Right atrium auricular region (tissue), 2 donors: Measurements from ENCODE around the gene ZC3H12D. TPM values are rescaled to one million over a fixed set of nuclear protein-coding genes. Genes with fewer than 3 reads are reported as not detected.
A peak's percentile ranks its signal among the peaks of the same experiment; 100 is the strongest.

Source experiments
- DNase-seq: peaks from one replicate; pipeline ENCODE4 v3.0.0-alpha.2; 2019; ENCODE audit warnings: low spot score
- H3K27ac ChIP-seq, 2 donors: fragments of 200-600 bp; sonication (generic); 1 replicate in 1 of 2; 2 replicates in 1 of 2; pipeline ENCODE4 v1.5.1; 2016 to 2019
- H3K27me3 ChIP-seq, 2 donors: fragments of 200-600 bp; sonication (generic); one replicate each; pipeline versions ENCODE4 v1.5.1 to v1.6.0; 2017 to 2019
- H3K36me3 ChIP-seq: fragments of 200-600 bp; sonication (generic); one replicate; pipeline ENCODE4 v1.5.1; 2016
- H3K4me1 ChIP-seq, 2 donors: fragments of 200-600 bp; sonication (generic); one replicate each; pipeline versions ENCODE4 v1.5.1 to v1.6.0; 2017 to 2019
- H3K4me3 ChIP-seq, 2 donors: fragments of 200-600 bp; sonication (generic); 1 replicate in 1 of 2; 2 replicates in 1 of 2; pipeline ENCODE4 v1.5.1; 2017 to 2019; ENCODE audit warnings: mild to moderate bottlenecking in 1 of 2, moderate library complexity in 1 of 2
- H3K9me3 ChIP-seq, 2 donors: fragments of 200-600 bp; sonication (generic); one replicate each; pipeline ENCODE4 v1.5.1; 2019
- CTCF ChIP-seq, 2 donors: fragments of 200-600 bp; sonication (generic); IDR thresholded peaks; one replicate each; pipeline ENCODE4 v1.5.1; 2019; ENCODE audit warnings: antibody characterized with exemption in 2 of 2
- total RNA-seq, 2 donors: library from RNA; depleted of rRNA; stranded (reverse); fragments of >200 nt; gene quantifications; one replicate each; pipeline ENCODE4 v1.1.0, GENCODE V29; 2016

The ZC3H12D gene
- total RNA-seq, 2 donors from 2014 or later = 0.30 to 1.3 TPM

DNA sequence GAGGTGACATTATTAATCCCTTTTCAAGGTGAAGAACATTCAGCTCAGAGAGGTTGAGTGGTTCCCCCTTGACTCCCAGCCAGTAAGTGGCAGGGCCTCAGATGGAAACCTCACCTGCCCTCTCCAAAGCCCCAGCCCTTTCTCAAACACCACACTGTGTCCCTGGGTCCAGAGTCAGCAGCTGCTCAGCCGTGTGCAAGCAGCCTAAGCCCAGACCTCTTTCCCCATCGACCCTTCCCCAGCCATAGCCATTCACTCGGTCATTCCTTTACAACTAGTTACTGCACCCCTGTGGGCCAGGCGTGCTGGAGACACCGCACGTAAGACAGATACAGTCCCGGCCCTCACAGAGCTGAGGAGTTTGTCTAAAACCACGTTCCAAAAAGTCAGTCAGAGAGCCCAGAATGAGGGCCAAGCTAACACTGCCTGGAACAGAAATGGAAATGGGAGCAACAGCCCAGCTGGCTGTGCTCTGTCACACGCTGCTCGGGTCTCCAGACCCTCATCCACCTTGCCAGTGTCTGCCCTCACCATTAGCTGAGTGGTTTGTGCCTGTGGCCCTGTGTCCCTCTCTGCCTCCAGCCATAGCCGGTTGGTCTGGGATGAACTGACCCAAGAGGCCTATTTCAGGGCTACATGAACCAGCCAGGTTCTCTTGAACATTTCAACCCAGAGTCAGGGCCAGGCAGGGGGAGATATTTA is 29.6 kb downstream of the ZC3H12D start:
- Histone ChIP-seq H3K27ac (peak overlapping the region; percentile 67 to 68), H3K36me3 (no peaks in the 10 kb centered on the region), H3K9me3 (no peaks in the 10 kb centered on the region), H3K4me3 (no peak overlapping the region), H3K4me1 (peaks cover 0 to 66% of the 10 kb centered on the region in 2 donors), H3K27me3 (no peaks in the 10 kb centered on the region)
- no peak for TF ChIP-seq CTCF (IDR thresholded peaks at IDR 0.05)
- DNase-seq = no peak

- no peaks in the 10 kb centered on the region for H3K36me3 ChIP-seq
- TF ChIP-seq CTCF (IDR thresholded peaks at IDR 0.05) = no peak
- no peaks in the 10 kb centered on the region for H3K27me3 ChIP-seq
- no peak overlapping the region for H3K4me3 ChIP-seq
- peak overlapping the region; percentile 67 to 68 for H3K27ac ChIP-seq
- peak; percentile 94 for DNase-seq
- H3K9me3 ChIP-seq = no peaks in the 10 kb centered on the region
- H3K4me1 ChIP-seq = peaks cover 0 to 67% of the 10 kb centered on the region in 2 donors
Observed at GRCh38 chr6:149454346-149454848, 30.4 kb downstream of the ZC3H12D start.

GRCh38 chr6:149453597-149454345 is 31.0 kb downstream of the ZC3H12D start:
- no peak for DNase-seq
- TF ChIP-seq CTCF (IDR thresholded peaks at IDR 0.05) = no peak

DNA sequence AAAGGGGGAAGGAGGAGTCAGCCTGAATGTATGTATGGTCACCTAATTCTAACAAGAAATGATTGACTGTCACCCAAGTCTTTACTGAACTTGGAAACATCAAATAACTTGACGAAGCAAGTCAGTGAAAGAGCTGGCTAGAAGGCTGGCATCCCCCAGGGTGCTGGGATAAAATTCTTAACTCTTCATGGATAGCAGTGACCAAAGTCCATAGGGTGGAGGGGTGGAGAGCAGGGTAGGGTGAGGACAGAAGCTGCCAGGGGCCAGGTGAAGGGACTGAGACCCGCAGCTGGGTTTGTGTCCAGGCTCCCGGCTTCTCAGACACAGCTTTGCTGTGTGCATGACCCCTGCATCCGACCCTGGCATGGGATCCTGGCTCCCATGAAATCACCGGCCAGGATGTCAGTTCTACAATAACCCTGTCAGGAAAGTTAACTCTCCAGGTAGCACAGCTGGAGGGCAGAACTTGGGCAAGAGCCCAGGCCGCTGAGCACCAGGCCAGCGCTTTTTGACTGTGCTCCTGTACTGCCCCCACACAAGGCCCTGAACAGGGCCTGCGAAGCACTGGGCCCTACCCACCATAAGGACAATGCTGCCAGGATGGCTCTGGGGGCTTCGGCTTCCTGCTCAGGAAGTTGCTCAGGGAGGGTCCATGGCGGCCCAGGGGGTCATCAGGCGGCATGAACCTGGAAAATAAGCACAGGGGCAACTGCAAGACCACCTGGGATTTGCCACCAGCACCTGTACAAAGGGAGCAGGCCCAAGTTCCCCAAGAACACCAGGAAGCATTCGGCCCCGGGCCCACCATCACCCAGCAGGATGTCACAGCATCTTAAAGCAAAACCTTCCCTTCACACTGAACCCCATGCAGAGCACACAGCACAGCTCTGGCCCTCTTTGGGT is 32.5 kb downstream of the ZC3H12D start:
- DNase-seq = no peak
- Histone ChIP-seq H3K9me3 (no peaks in the 10 kb centered on the region), H3K36me3 (no peaks in the 10 kb centered on the region), H3K27me3 (no peaks in the 10 kb centered on the region), H3K27ac (no peak overlapping the region), H3K4me3 (no peak overlapping the region), H3K4me1 (peaks cover 0 to 58% of the 10 kb centered on the region in 2 donors)
- TF ChIP-seq CTCF (IDR thresholded peaks at IDR 0.05) = no peak

More at GRCh38 chr6:149453597-149454345, 31.0 kb downstream of the ZC3H12D start:
- Histone ChIP-seq H3K36me3 (no peaks in the 10 kb centered on the region), H3K27me3 (no peaks in the 10 kb centered on the region), H3K27ac (peak overlapping the region; percentile 67 to 68), H3K9me3 (no peaks in the 10 kb centered on the region), H3K4me1 (peaks cover 0 to 67% of the 10 kb centered on the region in 2 donors), H3K4me3 (no peak overlapping the region)

DNA sequence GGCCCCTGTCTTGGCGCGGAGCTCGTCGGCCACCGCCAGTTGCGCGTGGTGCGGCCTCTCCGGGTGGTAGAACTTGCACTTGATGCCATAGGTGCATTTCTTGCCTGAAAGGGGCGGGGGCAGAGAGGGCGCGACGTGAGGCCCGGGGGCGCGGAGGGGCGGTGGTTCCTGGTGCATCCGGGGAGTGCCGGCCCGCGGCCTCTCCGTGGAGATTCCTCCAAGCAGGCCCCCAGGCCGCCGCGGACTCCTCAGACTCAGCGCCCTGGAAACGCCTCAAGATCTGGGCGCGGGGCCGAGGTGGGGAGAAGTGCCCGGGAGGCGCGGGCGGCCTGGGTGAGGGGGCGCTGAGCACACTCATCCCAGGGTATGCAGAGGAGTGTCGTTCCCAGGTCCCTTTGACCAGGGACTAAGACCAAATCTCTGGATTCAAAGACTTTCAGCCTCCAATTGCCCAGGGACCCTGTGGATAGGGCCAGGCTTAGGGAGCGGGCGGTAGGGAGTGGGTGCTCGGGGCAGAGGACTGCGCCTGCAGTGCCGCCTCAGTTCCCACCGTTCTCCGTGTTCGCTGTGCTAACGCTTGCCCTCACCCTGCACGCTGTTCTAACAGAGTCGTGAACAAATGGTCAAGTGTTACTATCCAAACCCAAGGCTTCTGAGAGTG is 33.3 kb downstream of the ZC3H12D start:
- TF ChIP-seq CTCF (IDR thresholded peaks at IDR 0.05) = no peak
- Histone ChIP-seq H3K9me3 (no peaks in the 10 kb centered on the region), H3K4me3 (peak overlapping the region; percentile 35 to 57), H3K4me1 (peaks cover 0 to 52% of the 10 kb centered on the region in 2 donors), H3K36me3 (no peaks in the 10 kb centered on the region), H3K27me3 (no peaks in the 10 kb centered on the region), H3K27ac (peak overlapping the region in 1 of 2 donors; percentile 58)
- DNase-seq = no peak
